Tibial nerve (tissue), 4 donors: ENCODE results near the gene RBM17. TPM values are rescaled to one million over a fixed set of nuclear protein-coding genes. Genes with fewer than 3 reads are reported as not detected.

ENCODE experiments used
- DNase-seq, 2 donors: peaks; one replicate each; pipeline ENCODE4 v3.0.0-alpha.2; 2019; ENCODE audit warnings: low spot score in 2 of 2
- H3K27ac ChIP-seq, 4 donors: fragments of 200-600 bp; sonication (generic) in 3 of 4; one replicate each; pipeline ENCODE4 v1.5.1; 2017 to 2019; ENCODE audit warnings: mild to moderate bottlenecking in 1 of 4
- H3K27me3 ChIP-seq, 2 donors: fragments of 200-600 bp; sonication (generic) in 1 of 2; one replicate each; pipeline versions ENCODE4 v1.5.1 to v1.6.0; 2017 to 2019
- H3K36me3 ChIP-seq, 3 donors: fragments of 200-600 bp; sonication (generic); one replicate each; pipeline ENCODE4 v1.5.1; 2018 to 2019
- H3K4me1 ChIP-seq, 4 donors: fragments of 200-600 bp; sonication (generic) in 3 of 4; one replicate each; pipeline ENCODE4 v1.5.1; 2017 to 2019
- H3K4me3 ChIP-seq, 4 donors: fragments of 200-600 bp; sonication (generic) in 3 of 4; one replicate each; pipeline ENCODE4 v1.5.1; 2017 to 2019; ENCODE audit warnings: mild to moderate bottlenecking in 1 of 4, moderate library complexity in 1 of 4
- H3K9me3 ChIP-seq, 4 donors: fragments of 200-600 bp; sonication (generic) in 3 of 4; one replicate each; pipeline ENCODE4 v1.5.1; 2017 to 2019
- EP300 ChIP-seq, 2 donors: sonication (generic); formaldehyde crosslinking; IDR thresholded peaks; one replicate each; pipeline ENCODE4 v1.6.1; 2017; ENCODE audit warnings: antibody characterized with exemption in 2 of 2, mild to moderate bottlenecking in 1 of 2
- POLR2A ChIP-seq, 2 donors: fragments of 450-650 bp; IDR thresholded peaks; one replicate each; pipeline ENCODE4 v1.6.1; 2017; ENCODE audit warnings: antibody characterized with exemption in 2 of 2, mild to moderate bottlenecking in 2 of 2, moderate library complexity in 2 of 2
- WGBS, 2 donors: methylation state at CpG; one replicate each; pipeline ENCODE4 v1.1.5; 2018; 5-methylcytosine and 5-hydroxymethylcytosine counted together
- total RNA-seq, 4 donors: library from RNA; depleted of rRNA; stranded (reverse); fragments of >200 nt; gene quantifications; one replicate each; pipeline ENCODE4 v1.1.0, GENCODE V29; 2016
- TF ChIP-seq, protein P1 (sequence below), 5 experiments: fragments of 200-600 bp in 3 of 5; fragments of 450-650 bp in 2 of 5; sonication (generic) in 3 of 5; IDR thresholded peaks; one replicate each; pipeline ENCODE4 v1.5.1; 2016 to 2019; ENCODE audit warnings: antibody characterized with exemption in 5 of 5, mild to moderate bottlenecking in 3 of 5, moderate library complexity in 2 of 5

The RBM17 gene
- total RNA-seq, 4 donors from 2014 or later: 70.6 to 109 (median 94.3) TPM

DNA sequence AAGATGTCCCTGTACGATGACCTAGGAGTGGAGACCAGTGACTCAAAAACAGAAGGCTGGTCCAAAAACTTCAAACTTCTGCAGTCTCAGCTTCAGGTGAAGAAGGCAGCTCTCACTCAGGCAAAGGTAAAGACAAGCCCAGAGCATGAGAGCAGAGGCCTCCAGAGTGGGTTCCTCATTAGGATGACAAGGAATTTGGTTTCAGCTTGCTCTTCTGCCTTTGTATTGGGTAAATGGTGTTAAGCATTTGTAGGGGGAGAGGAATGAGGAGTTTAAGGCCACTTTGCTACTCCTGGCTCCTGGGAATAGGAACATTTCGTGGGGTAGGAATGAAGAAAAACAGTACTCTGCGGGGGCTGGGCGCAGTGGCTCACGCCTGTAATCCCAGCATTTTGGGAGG is 8.2 kb downstream of the RBM17 start:
- no peak for DNase-seq
- H3K27me3 ChIP-seq: no peaks in the 10 kb centered on the region
- H3K9me3 ChIP-seq: no peaks in the 10 kb centered on the region
- 87% methylated on average over 5 of the region's 5 CpGs for WGBS, 2 donors
- no peak overlapping the region for H3K27ac ChIP-seq
- TF ChIP-seq EP300 (IDR thresholded peaks at IDR 0.05): no peak
- TF ChIP-seq POLR2A (IDR thresholded peaks at IDR 0.05): no peak
- TF ChIP-seq, protein P1, sequence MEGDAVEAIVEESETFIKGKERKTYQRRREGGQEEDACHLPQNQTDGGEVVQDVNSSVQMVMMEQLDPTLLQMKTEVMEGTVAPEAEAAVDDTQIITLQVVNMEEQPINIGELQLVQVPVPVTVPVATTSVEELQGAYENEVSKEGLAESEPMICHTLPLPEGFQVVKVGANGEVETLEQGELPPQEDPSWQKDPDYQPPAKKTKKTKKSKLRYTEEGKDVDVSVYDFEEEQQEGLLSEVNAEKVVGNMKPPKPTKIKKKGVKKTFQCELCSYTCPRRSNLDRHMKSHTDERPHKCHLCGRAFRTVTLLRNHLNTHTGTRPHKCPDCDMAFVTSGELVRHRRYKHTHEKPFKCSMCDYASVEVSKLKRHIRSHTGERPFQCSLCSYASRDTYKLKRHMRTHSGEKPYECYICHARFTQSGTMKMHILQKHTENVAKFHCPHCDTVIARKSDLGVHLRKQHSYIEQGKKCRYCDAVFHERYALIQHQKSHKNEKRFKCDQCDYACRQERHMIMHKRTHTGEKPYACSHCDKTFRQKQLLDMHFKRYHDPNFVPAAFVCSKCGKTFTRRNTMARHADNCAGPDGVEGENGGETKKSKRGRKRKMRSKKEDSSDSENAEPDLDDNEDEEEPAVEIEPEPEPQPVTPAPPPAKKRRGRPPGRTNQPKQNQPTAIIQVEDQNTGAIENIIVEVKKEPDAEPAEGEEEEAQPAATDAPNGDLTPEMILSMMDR (IDR thresholded peaks at IDR 0.05): no peak
- H3K4me1 ChIP-seq: peaks cover 0 to 46% (median 9%) of the 10 kb centered on the region in 4 donors
- peaks cover 0 to 46% (median 0%) of the 10 kb centered on the region in 3 donors for H3K36me3 ChIP-seq
- H3K4me3 ChIP-seq: no peak overlapping the region

DNA sequence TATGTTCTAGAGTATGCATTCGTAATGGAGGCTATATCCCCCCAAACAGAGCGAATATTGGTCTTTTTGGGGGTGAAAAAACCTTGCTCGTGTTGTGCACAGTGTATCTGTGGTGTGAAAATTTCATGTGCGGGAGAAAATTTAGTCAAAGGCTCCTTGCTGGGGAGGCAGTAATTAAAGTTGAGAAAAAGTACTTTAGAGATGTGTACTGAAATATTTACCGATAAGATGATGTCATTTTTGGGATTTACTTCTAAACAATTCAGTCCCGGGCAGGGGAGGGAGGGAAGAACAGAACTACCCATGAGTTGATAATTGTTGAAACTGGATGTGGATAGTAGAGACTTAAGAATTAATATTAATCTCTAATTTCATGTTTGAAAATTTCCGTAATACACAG is 9.3 kb downstream of the RBM17 start:
- DNase-seq: no peak
- 88 to 91% methylated on average over 7 of the region's 7 CpGs for WGBS, 2 donors
- Histone ChIP-seq H3K9me3 (no peaks in the 10 kb centered on the region), H3K4me3 (no peak overlapping the region), H3K27ac (no peak overlapping the region), H3K4me1 (peaks cover 0 to 35% (median 4%) of the 10 kb centered on the region in 4 donors), H3K27me3 (no peaks in the 10 kb centered on the region), H3K36me3 (peaks cover 0 to 57% (median 0%) of the 10 kb centered on the region in 3 donors)
- TF ChIP-seq EP300 (IDR thresholded peaks at IDR 0.05) (no peak), POLR2A (IDR thresholded peaks at IDR 0.05) (no peak)
- TF ChIP-seq, protein P1 (IDR thresholded peaks at IDR 0.05): no peak

DNA sequence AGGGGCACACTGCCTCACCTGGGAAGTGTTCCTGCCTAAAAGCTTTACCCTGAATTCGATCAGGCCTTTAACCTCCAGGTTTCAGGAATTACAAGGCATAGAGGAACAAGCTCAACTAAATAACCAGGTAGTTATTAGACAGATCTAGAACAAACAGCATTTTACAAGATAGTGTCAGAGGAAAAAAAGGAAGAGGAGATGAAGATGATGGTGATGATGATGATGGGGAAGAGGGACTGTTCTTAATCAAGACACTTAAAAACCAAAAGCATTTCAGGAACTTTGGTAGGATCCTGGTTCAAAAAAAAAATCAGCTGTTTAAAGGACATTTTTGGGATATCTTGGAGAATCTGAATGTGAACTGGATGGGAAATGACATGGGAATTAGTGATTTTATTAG is 11.5 kb downstream of the RBM17 start:
- no peaks in the 10 kb centered on the region for H3K27me3 ChIP-seq
- no peak overlapping the region for H3K27ac ChIP-seq
- TF ChIP-seq POLR2A (IDR thresholded peaks at IDR 0.05) (no peak), EP300 (IDR thresholded peaks at IDR 0.05) (no peak)
- TF ChIP-seq, protein P1 (IDR thresholded peaks at IDR 0.05): no peak
- H3K4me1 ChIP-seq: peaks cover 0 to 18% (median 4%) of the 10 kb centered on the region in 4 donors
- no peak for DNase-seq
- no peak overlapping the region for H3K4me3 ChIP-seq
- H3K9me3 ChIP-seq: no peaks in the 10 kb centered on the region
- 80 to 89% methylated on average over 1 of the region's 1 CpG for WGBS, 2 donors
- peaks cover 0 to 65% (median 0%) of the 10 kb centered on the region in 3 donors for H3K36me3 ChIP-seq

DNA sequence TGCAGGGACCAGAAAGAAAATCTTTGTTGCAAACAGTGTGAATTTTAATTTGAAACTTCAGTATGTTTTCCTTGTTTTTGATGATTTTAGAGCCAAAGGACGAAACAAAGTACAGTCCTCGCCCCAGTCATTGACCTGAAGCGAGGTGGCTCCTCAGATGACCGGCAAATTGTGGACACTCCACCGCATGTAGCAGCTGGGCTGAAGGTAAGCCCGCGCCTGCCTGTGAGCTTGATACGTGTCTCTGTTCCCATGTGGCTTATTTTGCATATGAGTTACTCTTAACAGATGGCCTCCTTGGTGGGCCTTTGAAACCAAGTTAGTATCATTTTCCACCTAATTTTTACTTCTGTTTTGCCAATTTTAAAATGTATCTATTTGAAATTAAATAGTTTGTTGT is 12.3 kb downstream of the RBM17 start:
- TF ChIP-seq POLR2A (IDR thresholded peaks at IDR 0.05): no peak
- TF ChIP-seq, protein P1 (IDR thresholded peaks at IDR 0.05): no peak
- TF ChIP-seq EP300 (IDR thresholded peaks at IDR 0.05): no peak
- peaks cover 0 to 72% (median 0%) of the 10 kb centered on the region in 3 donors for H3K36me3 ChIP-seq
- DNase-seq: no peak
- no peaks in the 10 kb centered on the region for H3K9me3 ChIP-seq
- 84 to 88% methylated on average over 8 of the region's 8 CpGs for WGBS, 2 donors
- H3K27ac ChIP-seq: no peak overlapping the region
- H3K4me1 ChIP-seq: peaks cover 0 to 10% (median under 1%) of the 10 kb centered on the region in 4 donors
- H3K27me3 ChIP-seq: no peaks in the 10 kb centered on the region
- H3K4me3 ChIP-seq: no peak overlapping the region

DNA sequence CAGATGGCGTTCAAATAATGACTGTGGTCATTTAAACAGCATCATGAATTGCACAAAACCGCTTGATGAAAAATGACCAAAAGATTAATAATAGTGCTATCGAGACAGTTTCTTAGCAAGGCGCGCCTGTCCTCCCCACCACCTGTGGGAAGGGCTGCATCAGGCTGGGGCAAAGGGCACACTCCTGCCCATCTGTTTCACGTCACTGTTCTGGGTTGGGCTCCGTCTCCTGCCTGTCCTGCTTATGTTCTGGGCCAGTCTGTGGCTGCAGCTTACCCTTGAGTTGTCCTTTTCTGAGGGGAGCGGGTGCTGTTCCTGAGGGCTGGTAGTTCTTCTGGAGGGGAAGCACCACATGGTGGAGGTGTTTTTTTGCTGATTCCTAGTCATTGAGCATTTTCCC is 13.3 kb downstream of the RBM17 start:
- H3K27me3 ChIP-seq: no peaks in the 10 kb centered on the region
- peaks cover 0 to under 1% (median 0%) of the 10 kb centered on the region in 4 donors for H3K4me1 ChIP-seq
- H3K9me3 ChIP-seq: no peaks in the 10 kb centered on the region
- no peak overlapping the region for H3K4me3 ChIP-seq
- H3K36me3 ChIP-seq: peaks cover 0 to 79% (median 0%) of the 10 kb centered on the region in 3 donors
- DNase-seq: no peak
- 91 to 97% methylated on average over 8 of the region's 8 CpGs for WGBS, 2 donors
- H3K27ac ChIP-seq: no peak overlapping the region
- TF ChIP-seq EP300 (IDR thresholded peaks at IDR 0.05): no peak
- TF ChIP-seq, protein P1 (IDR thresholded peaks at IDR 0.05): no peak
- TF ChIP-seq POLR2A (IDR thresholded peaks at IDR 0.05): no peak
